OCI-LY1 (cell line): ENCODE data around the gene GORAB.

Source experiments
- H2AFZ ChIP-seq: fragments of 200-600 bp; sonication (generic), shearing (Covaris generic); 2 replicates; pipeline ENCODE4 v1.6.0; 2014; ENCODE audit warnings: antibody characterized with exemption, mild to moderate bottlenecking, low read length
- H3F3A ChIP-seq: fragments of 200-600 bp; sonication (generic), shearing (Covaris generic); 2 replicates; pipeline ENCODE4 v1.6.0; 2014; ENCODE audit warnings: mild to moderate bottlenecking, antibody characterized with exemption, low read length, moderate library complexity; ENCODE audit not compliant: insufficient read depth
- H3K27ac ChIP-seq: fragments of 200-600 bp; sonication (generic); 2 replicates; pipeline ENCODE4 v1.5.1; 2014; ENCODE audit warnings: low read length, mixed run types, mild to moderate bottlenecking, low read depth; ENCODE audit not compliant: poor library complexity, severe bottlenecking
- H3K27me3 ChIP-seq: fragments of 200-600 bp; sonication (generic); 2 replicates; pipeline ENCODE4 v1.6.0; 2014; ENCODE audit warnings: antibody characterized with exemption, mild to moderate bottlenecking, low read length, moderate library complexity; ENCODE audit not compliant: insufficient read depth
- H3K36me3 ChIP-seq: fragments of 200-600 bp; sonication (generic); 2 replicates; pipeline ENCODE4 v1.6.1; 2014; ENCODE audit warnings: mild to moderate bottlenecking, antibody characterized with exemption, low read length, moderate library complexity, mixed read lengths; ENCODE audit not compliant: insufficient read depth
- H3K4me1 ChIP-seq: fragments of 200-600 bp; sonication (generic); 2 replicates; pipeline ENCODE4 v1.5.1; 2014; ENCODE audit warnings: mild to moderate bottlenecking, low read length, moderate library complexity; ENCODE audit not compliant: insufficient read depth, severe bottlenecking
- H3K4me2 ChIP-seq: fragments of 200-600 bp; sonication (generic), shearing (Covaris generic); 2 replicates; pipeline ENCODE4 v1.6.1; 2014; ENCODE audit warnings: low read length
- H3K4me3 ChIP-seq: fragments of 200-600 bp; sonication (generic); 2 replicates; pipeline ENCODE4 v1.5.1; 2014; ENCODE audit warnings: low read length, low read depth, mild to moderate bottlenecking, mixed read lengths; ENCODE audit not compliant: poor library complexity, severe bottlenecking
- H3K79me2 ChIP-seq: fragments of 200-600 bp; shearing (Covaris generic); 2 replicates; pipeline ENCODE4 v1.6.1; 2016; ENCODE audit warnings: mixed run types, low read length, mixed read lengths; ENCODE audit not compliant: insufficient read depth
- H3K9ac ChIP-seq: fragments of 200-600 bp; sonication (generic), shearing (Covaris generic); 2 replicates; pipeline ENCODE4 v1.6.1; 2014; ENCODE audit warnings: mild to moderate bottlenecking, low read length, mixed read lengths
- H3K9me2 ChIP-seq: fragments of 200-600 bp; sonication (generic), shearing (Covaris generic); 2 replicates; pipeline ENCODE4 v1.6.1; 2014; ENCODE audit warnings: low read depth, mild to moderate bottlenecking, low read length, mixed read lengths
- H3K9me3 ChIP-seq: fragments of 200-600 bp; shearing (Covaris generic); 2 replicates; pipeline ENCODE4 v1.6.1; 2014; ENCODE audit warnings: low read length, mixed read lengths
- H4K20me1 ChIP-seq: fragments of 200-600 bp; sonication (generic), shearing (Covaris generic); 2 replicates; pipeline ENCODE4 v1.6.0; 2016; ENCODE audit warnings: mild to moderate bottlenecking, low read length; ENCODE audit not compliant: insufficient read depth
- EZH2 ChIP-seq: fragments of 200-600 bp; sonication (generic), shearing (Covaris generic); IDR thresholded peaks from 2 replicates; pipeline ENCODE4 v1.8.0; 2017; ENCODE audit warnings: borderline replicate concordance, mixed run types, mild to moderate bottlenecking, antibody characterized with exemption, low read length, moderate library complexity, mixed read lengths
- TF ChIP-seq, protein P1 (sequence below): fragments of 200-600 bp; sonication (generic), shearing (Covaris generic); IDR thresholded peaks from 2 replicates; pipeline ENCODE4 v1.5.1; 2017; ENCODE audit warnings: mild to moderate bottlenecking, antibody characterized with exemption, low read length, moderate library complexity, mixed read lengths

GORAB gene

DNA sequence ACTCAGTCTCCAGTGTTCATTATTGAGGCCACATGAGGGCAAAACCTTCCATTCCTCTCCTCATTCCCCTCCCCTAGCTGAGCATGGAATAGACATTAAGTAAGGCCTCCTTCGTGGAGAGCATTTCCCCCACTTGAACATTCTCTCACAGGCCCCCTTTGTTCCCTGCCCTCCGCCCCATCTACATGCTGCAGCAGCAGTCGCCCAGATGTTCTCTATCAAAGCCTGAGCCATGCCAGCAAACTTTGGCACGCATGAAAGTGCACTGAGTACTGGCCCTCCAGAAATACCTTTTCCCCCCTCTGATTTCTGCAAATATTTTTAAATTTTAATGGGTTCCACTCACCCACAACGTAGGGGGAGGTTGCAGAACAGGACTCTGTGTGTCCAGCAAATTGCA is 20.9 kb upstream of the GORAB start:
- Histone ChIP-seq H3K36me3 (no peaks in the 10 kb centered on the region), H3K4me3 (no peak overlapping the region), H3K4me1 (no peaks in the 10 kb centered on the region), H3K27ac (no peak overlapping the region), H3K9ac (no peak overlapping the region), H4K20me1 (no peaks in the 10 kb centered on the region), H3K4me2 (no peak overlapping the region), H3K9me2 (no peaks in the 10 kb centered on the region), H3K27me3 (no peaks in the 10 kb centered on the region), H3K9me3 (no peaks in the 10 kb centered on the region), H3K79me2 (no peaks in the 10 kb centered on the region), H2AFZ (no peak overlapping the region), H3F3A (no peaks in the 10 kb centered on the region)
- TF ChIP-seq, protein P1, sequence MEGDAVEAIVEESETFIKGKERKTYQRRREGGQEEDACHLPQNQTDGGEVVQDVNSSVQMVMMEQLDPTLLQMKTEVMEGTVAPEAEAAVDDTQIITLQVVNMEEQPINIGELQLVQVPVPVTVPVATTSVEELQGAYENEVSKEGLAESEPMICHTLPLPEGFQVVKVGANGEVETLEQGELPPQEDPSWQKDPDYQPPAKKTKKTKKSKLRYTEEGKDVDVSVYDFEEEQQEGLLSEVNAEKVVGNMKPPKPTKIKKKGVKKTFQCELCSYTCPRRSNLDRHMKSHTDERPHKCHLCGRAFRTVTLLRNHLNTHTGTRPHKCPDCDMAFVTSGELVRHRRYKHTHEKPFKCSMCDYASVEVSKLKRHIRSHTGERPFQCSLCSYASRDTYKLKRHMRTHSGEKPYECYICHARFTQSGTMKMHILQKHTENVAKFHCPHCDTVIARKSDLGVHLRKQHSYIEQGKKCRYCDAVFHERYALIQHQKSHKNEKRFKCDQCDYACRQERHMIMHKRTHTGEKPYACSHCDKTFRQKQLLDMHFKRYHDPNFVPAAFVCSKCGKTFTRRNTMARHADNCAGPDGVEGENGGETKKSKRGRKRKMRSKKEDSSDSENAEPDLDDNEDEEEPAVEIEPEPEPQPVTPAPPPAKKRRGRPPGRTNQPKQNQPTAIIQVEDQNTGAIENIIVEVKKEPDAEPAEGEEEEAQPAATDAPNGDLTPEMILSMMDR: no peak
- no peak for TF ChIP-seq EZH2

DNA sequence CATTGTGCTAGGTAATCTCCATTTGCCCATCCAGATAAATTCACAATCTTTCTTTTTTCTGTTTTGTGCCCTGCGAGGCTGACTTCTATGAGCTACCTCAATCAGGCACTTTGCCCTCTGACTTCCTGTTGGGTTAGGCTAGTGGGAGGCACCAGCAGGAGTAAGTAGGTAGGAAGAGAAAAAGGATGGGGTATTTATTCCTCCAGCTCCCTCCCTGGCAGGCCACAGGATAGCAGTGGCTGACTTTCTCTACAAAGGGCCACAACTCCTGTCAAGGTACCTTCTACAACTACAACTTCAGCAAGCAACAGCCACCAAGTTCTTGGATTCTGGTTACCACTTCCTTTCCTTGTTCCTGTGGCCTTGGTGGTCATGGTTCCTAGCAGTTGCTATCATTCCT is 18.8 kb upstream of the GORAB start:
- Histone ChIP-seq H3K27me3 (no peaks in the 10 kb centered on the region), H3K9me3 (no peaks in the 10 kb centered on the region), H3K36me3 (no peaks in the 10 kb centered on the region), H3K4me1 (no peaks in the 10 kb centered on the region), H4K20me1 (no peaks in the 10 kb centered on the region), H3F3A (no peaks in the 10 kb centered on the region), H3K9me2 (no peaks in the 10 kb centered on the region), H3K79me2 (no peaks in the 10 kb centered on the region), H3K4me3 (no peak overlapping the region), H2AFZ (no peak overlapping the region), H3K9ac (no peak overlapping the region), H3K27ac (no peak overlapping the region), H3K4me2 (no peak overlapping the region)
- TF ChIP-seq, protein P1: no peak
- TF ChIP-seq EZH2: no peak

DNA sequence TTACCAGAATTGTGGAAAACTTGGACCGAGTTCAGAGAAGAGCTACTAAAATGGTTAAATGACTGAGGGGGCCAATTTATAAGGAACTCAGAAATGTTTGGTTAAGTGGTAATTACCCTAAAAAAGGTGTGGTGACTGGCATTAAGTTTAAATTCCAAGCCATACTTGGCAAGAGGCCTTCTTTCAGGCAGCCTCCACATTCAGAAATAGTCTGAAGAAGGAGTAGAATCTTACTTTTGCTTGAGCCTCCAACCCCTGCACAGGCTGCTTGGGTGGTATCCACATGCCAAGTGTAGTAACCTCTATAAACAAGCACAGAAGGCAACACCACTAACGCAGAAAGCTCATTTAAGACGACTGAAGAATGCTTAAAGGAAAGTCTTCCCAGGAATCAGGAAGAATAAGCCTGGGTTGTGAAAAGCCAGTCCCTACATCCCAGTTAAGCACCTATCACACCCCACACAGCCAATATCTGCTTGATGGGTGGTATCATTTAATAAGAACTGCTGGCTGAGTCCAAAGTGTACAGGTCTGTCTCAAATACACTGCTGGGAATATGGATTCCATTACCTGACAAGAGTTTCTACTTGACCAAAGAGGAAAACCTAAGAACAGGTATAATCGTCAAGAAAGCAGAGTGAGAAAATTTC is 13.7 kb upstream of the GORAB start:
- Histone ChIP-seq H3K9ac (no peak overlapping the region), H3K79me2 (no peaks in the 10 kb centered on the region), H3K27me3 (0 out of 2 replicates have a peak, but pooled peaks cover 4% of the 10 kb centered on the region), H2AFZ (no peak overlapping the region), H3K4me3 (no peak overlapping the region), H4K20me1 (no peaks in the 10 kb centered on the region), H3K36me3 (no peaks in the 10 kb centered on the region), H3K4me1 (no peaks in the 10 kb centered on the region), H3K9me2 (no peaks in the 10 kb centered on the region), H3K27ac (no peak overlapping the region), H3K9me3 (no peaks in the 10 kb centered on the region), H3F3A (no peaks in the 10 kb centered on the region), H3K4me2 (no peak overlapping the region)
- TF ChIP-seq EZH2: no peak
- TF ChIP-seq, protein P1: no peak
